Calu3 (cell line): ENCODE results near the gene BRD7. TPM values are rescaled to one million over a fixed set of nuclear protein-coding genes. Genes with fewer than 3 reads are reported as not detected.
A peak's percentile ranks its signal among the peaks of the same experiment; 100 is the strongest.

Experiments
- BruUV-seq: library from RNA; stranded (reverse); fragments of 400-500 nt; replicated peaks from 2 replicates; lab custom pipeline; 2021; lab: Mats Ljungman, UMichigan
- CTCF ChIA-PET: fragments of 300-600 bp; sonication (Branson Sonifier 250); formaldehyde crosslinking; loops from one replicate; lab custom pipeline; 2022; ENCODE audit warnings: antibody characterized with exemption; lab: Charles Lee
- DNase-seq: peaks from one replicate; pipeline ENCODE4 v3.0.0; 2022
- H3K27ac Mint-ChIP-seq: one replicate; pipeline ENCODE4 v1.8.0; 2022; ENCODE audit warnings: mixed read lengths; ENCODE audit not compliant: unreplicated experiment
- H3K27me3 Mint-ChIP-seq: one replicate; pipeline ENCODE4 v1.8.0; 2022; ENCODE audit warnings: mixed read lengths; ENCODE audit not compliant: unreplicated experiment
- H3K36me3 Mint-ChIP-seq: one replicate; pipeline ENCODE4 v1.8.0; 2022; ENCODE audit warnings: mild to moderate bottlenecking, moderate library complexity, mixed read lengths; ENCODE audit not compliant: insufficient read depth, unreplicated experiment
- H3K4me1 Mint-ChIP-seq: one replicate; pipeline ENCODE4 v1.8.0; 2022; ENCODE audit warnings: mild to moderate bottlenecking, low read depth, mixed read lengths; ENCODE audit not compliant: unreplicated experiment
- H3K4me3 Mint-ChIP-seq: one replicate; pipeline ENCODE4 v1.8.0; 2022; ENCODE audit warnings: mild to moderate bottlenecking, low read depth, moderate library complexity, mixed read lengths; ENCODE audit not compliant: unreplicated experiment
- H3K9me3 Mint-ChIP-seq: one replicate; pipeline ENCODE4 v1.8.0; 2022; ENCODE audit warnings: low read depth, mixed read lengths; ENCODE audit not compliant: unreplicated experiment
- CTCF ChIP-seq: fragments of 200-600 bp; IDR thresholded peaks from one replicate; pipeline ENCODE4 v1.8.0; 2022; ENCODE audit warnings: antibody characterized with exemption; ENCODE audit not compliant: unreplicated experiment
- intact Hi-C: fragments of 100-400 bp; cut with micrococcal nuclease; formaldehyde crosslinking; loops from one replicate; pipeline ENCODE4 v1.10.0; 2022; ENCODE audit not compliant: unreplicated experiment
- total RNA-seq: library from RNA; stranded (reverse); gene quantifications from 2 replicates; pipeline ENCODE4 v1.2.3, GENCODE V29; 2022

The BRD7 gene
- total RNA-seq, 1 experiment from 2014 or later, result 98.7 TPM

DNA sequence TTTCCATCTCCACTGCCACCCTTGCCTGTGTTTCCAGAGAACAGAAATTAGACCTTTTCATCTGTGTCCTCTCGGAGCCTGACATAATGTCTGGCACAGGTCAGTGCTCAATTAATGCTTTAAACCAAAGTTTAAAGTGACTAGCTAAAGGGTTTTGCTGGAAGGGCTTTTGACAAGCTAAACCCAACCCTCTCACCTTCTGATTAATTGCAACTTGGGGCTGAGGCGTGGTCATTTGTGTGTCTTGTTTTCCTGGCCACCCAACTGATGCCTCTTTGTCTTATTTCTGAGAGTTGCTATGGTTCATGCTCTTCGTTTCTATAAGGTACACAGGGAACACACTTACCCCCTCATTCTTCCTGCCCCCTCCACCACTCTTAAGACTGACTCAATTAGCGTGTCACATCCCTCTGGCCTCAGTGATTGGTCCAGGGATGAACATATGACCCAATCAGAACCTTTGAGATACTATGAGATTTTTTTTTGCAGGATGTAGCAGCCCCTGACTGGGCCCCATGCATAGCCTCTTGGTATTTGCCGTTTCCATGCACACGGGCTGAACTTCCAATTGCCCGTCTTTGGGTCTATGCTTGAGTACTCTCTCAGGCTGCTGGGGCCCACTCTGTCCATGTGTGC lies 15.8 kb upstream of the BRD7 start:
- no peaks in the 10 kb centered on the region for H3K36me3 Mint-ChIP-seq
- TF ChIP-seq CTCF, result no peak
- intact Hi-C loops, result no loop called here
- no peak overlapping the region for H3K27ac Mint-ChIP-seq
- no peak for DNase-seq
- no peaks in the 10 kb centered on the region for H3K9me3 Mint-ChIP-seq
- no peaks in the 10 kb centered on the region for H3K4me1 Mint-ChIP-seq
- CTCF ChIA-PET, result no interaction called here
- peaks cover 50% of the 10 kb centered on the region for H3K27me3 Mint-ChIP-seq
- H3K4me3 Mint-ChIP-seq, result no peak overlapping the region
- no TSS peak for BruUV-seq

GRCh38 chr16:50381679-50382440 lies 13.1 kb upstream of the BRD7 start:
- no peak overlapping the region for H3K27ac Mint-ChIP-seq
- intact Hi-C loops, result no loop called here
- no peaks in the 10 kb centered on the region for H3K9me3 Mint-ChIP-seq
- DNase-seq, result peak; percentile 20
- H3K27me3 Mint-ChIP-seq, result peaks cover 28% of the 10 kb centered on the region
- CTCF ChIA-PET, result no interaction called here
- H3K4me1 Mint-ChIP-seq, result no peaks in the 10 kb centered on the region
- no peaks in the 10 kb centered on the region for H3K36me3 Mint-ChIP-seq
- BruUV-seq, result no TSS peak
- no peak overlapping the region for H3K4me3 Mint-ChIP-seq
- no peak for TF ChIP-seq CTCF

DNA sequence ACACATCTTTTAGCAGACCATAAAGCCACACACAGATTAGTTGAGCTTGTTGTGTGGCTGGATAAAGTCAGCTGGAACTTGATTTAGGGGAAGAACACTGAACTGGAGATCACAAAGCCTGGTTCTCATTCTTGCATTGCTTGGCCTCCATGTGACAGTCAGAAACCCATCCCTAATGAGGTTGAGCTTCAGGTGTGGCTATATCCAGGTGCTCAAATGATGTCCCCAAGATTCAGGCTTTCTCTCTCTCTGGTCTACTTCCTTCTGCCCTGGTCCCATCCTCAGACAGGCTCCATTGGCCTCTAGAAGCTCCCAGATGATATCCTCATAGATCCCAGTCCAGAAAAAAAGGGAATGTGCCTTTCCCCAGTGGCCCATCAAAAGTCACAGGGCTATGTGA lies 9.6 kb upstream of the BRD7 start:
- DNase-seq, result no peak
- intact Hi-C loops, result no loop called here
- H3K9me3 Mint-ChIP-seq, result no peaks in the 10 kb centered on the region
- H3K4me3 Mint-ChIP-seq, result no peak overlapping the region
- no peaks in the 10 kb centered on the region for H3K4me1 Mint-ChIP-seq
- no peak for TF ChIP-seq CTCF
- no peaks in the 10 kb centered on the region for H3K36me3 Mint-ChIP-seq
- CTCF ChIA-PET, result interaction anchor here (0.5 to 1.9 kb wide), 4 partner anchors 10 to 428 kb away, joined by 3 to 6 read pairs (median 4); partner anchors contain the start of gene BRD7
- peaks cover 19% of the 10 kb centered on the region for H3K27me3 Mint-ChIP-seq
- H3K27ac Mint-ChIP-seq, result no peak overlapping the region
- no TSS peak for BruUV-seq

DNA sequence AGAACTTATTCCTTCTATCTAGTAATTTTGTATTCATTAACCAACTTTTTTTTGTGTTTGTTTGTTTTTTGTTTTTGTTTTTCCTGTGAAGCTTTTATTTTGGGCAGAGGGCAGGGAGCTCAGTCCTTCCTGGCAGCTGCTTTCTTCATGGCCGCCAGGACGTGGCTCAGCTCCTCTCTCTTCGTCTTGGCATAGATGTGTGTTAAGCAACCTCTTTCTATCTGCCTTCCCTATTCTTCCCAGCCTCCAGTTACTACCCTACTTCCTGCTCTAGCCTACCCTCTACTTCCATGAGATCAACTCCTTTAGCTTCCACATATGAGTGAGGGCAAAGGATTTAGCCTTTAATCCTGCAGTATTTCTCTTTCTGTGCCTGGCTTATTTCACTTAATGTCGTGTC lies 8.2 kb upstream of the BRD7 start:
- no peak for DNase-seq
- CTCF ChIA-PET, result interaction anchor here (0.5 to 1.9 kb wide), 2 partner anchors 378 to 430 kb away, joined by 3 to 6 read pairs; no protein-coding TSS in a partner anchor
- intact Hi-C loops, result no loop called here
- H3K27me3 Mint-ChIP-seq, result peaks cover 32% of the 10 kb centered on the region
- no peak overlapping the region for H3K27ac Mint-ChIP-seq
- BruUV-seq, result no TSS peak
- no peaks in the 10 kb centered on the region for H3K4me1 Mint-ChIP-seq
- H3K36me3 Mint-ChIP-seq, result no peaks in the 10 kb centered on the region
- no peak overlapping the region for H3K4me3 Mint-ChIP-seq
- no peak for TF ChIP-seq CTCF
- H3K9me3 Mint-ChIP-seq, result no peaks in the 10 kb centered on the region
